ENCODE results near the gene YPEL1.

DNA sequence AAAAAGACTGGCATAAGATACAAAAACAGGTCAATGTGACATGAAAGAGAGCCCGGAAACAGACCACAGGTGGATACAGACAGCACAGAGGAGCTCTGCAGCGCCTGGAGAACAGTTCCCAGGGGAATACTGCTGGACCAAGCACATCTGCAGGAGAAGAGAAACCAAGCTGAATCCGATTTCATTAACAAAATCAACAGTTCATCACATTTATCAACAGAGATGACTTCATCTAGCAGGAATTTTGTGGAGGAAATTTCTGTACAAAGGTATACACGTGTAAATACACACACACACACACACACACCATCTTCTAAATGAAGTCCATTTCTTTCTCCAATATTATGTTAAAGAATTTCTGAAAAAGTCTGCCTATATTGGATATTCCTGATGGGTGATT, 17.1 kb downstream of the YPEL1 start:
- TF ChIP-seq, protein P1, sequence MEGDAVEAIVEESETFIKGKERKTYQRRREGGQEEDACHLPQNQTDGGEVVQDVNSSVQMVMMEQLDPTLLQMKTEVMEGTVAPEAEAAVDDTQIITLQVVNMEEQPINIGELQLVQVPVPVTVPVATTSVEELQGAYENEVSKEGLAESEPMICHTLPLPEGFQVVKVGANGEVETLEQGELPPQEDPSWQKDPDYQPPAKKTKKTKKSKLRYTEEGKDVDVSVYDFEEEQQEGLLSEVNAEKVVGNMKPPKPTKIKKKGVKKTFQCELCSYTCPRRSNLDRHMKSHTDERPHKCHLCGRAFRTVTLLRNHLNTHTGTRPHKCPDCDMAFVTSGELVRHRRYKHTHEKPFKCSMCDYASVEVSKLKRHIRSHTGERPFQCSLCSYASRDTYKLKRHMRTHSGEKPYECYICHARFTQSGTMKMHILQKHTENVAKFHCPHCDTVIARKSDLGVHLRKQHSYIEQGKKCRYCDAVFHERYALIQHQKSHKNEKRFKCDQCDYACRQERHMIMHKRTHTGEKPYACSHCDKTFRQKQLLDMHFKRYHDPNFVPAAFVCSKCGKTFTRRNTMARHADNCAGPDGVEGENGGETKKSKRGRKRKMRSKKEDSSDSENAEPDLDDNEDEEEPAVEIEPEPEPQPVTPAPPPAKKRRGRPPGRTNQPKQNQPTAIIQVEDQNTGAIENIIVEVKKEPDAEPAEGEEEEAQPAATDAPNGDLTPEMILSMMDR (IDR thresholded peaks at IDR 0.05) = no peak
- TF ChIP-seq POLR2A (IDR thresholded peaks at IDR 0.05) = no peak
